Epidermal melanocyte (primary cell): ENCODE measurements around the gene ZNF396.

ENCODE experiments used
- DNase-seq: peaks from one replicate; pipeline ENCODE4 v3.0.0; 2011; ENCODE audit warnings: low spot score; ENCODE audit not compliant: insufficient read length

Gene ZNF396

DNA sequence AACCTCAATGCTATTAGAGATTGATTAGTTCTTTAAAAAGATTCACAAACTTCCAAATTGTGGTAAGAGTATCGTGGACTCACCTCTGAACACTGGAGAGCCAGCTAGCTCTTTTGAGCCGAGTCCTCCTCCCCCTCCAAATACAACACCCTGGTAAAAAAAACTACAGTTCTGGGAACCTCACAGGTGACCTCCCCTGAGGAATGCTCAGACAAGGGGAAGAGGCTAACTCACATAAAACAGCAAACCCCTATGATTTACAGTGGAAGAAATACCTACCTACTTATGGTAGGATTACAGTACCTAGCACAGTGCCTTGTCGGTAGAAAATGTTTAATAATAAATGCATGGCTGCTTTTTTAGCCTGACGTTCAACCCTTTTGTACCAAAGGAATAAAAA, 41.3 kb downstream of the ZNF396 start:
- DNase-seq: no peak

DNA sequence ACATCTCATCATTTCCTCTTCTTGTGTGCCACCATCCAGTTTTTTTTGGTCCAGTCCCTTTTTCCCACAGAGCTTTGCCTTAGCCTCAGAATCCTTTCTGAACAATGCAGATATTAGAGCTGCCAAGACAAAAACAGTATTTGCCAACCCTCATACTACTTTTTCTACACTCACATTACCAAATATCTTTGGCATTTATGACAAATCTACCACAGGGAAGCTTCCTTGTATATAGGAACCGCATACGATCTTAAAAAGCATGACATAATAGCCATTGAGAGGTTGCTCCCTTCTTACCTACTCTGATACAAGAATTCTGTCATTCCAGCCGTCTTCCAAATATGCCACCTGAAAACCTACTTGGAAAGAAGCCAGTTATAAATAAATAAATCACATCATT, 42.3 kb downstream of the ZNF396 start:
- DNase-seq: no peak

DNA sequence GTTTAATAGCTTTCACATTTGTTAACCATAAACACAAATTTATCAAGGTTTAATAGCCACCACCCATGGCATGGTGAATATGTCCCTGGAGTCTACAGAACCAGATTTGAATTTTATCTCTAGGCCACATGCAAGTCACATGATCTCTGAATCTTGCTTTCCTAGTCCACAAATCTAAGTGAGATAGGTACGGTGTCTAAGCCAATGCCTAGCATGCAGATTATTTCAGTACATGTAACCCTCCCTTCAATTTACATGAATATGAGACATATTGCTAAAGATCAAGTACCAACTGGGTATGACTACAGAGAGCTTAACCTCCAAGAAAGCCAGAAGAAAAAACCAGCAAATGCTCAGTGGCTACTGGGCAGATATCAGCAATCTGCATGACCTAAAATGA, 42.9 kb downstream of the ZNF396 start:
- DNase-seq: no peak

DNA sequence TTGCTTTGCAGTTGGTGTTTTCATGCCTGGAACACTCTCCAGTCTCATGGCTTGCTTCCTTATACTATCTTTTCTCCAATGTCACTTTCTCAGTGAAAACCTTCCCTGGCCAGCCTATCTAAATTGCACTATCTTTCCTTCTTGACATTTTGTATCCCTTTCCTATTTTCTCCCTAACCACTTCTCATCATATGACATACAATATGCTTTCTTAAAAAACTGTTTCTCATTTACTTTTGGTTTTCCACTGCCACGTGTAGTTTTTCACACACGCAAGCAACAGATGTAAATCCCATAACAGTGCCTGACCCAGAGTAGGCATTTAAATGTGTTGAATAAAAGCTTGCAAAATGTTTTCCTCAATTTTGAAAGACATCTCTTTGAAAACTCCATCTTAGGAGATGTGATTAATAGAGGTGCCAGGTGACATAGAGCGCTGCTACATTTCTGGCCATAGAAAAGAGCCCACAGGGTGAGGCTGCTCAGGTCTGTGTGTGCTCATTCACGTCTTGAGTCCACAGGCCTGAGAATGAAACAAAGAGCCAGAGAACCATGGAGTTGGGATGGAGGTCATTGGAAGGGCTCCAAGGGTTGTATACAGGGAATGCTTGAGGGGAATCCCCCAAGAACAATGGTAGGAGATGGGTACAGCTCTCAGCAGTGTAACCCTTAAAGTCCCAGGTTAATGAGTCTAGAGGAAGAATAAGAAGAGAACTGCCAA, 45.6 kb downstream of the ZNF396 start:
- DNase-seq: no peak

DNA sequence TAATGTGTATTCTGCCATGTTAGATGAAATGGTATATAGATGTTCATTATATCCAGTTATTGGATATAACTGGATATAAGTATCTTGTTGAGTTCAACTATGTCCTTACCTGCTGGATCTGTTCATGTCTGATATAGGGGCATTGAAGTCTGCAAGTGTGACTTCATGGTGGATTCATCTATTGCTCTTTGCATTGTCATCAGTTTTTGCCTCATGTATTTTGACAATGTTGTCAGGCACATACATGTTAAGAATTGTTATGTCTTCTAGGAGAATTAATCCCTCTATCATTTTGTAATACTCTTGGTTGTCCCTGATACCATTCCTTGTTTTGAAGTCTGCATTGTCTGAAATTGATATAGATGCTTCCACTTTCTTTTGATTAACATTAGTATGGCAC, 48.3 kb downstream of the ZNF396 start:
- no peak for DNase-seq

DNA sequence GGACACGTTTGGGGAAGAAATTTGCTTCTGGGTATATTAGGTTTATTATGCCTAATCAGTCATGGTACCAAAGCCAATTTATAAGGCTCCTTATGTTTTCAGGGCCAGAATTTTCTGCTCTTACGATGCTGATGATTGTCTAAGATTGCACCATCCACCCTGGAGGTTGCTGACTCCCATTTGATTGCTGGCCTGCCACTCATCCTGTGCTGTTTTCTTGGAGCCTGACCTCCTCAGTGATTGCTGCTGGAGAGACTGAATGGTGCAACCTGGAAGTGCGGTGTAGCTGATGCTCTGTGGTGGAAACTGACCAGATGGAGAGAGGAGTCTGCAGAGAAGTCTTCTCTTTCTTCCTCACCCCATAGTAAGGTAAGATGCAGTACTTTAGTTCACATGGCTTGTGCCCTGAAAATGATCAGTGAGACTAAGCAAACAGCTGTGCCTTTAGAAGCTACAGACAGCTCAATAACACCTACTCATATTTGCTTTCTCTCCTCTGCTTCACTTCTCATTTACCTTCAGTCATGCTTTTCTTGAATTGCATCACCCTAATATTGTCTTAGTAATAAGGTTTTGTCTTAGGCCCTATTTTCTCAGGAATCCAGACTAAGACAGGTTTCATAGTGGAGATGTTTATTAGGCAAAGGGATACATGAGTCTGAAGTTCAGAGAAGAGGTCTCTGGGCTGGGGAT, 50.3 kb downstream of the ZNF396 start:
- DNase-seq: peak; percentile 31

DNA sequence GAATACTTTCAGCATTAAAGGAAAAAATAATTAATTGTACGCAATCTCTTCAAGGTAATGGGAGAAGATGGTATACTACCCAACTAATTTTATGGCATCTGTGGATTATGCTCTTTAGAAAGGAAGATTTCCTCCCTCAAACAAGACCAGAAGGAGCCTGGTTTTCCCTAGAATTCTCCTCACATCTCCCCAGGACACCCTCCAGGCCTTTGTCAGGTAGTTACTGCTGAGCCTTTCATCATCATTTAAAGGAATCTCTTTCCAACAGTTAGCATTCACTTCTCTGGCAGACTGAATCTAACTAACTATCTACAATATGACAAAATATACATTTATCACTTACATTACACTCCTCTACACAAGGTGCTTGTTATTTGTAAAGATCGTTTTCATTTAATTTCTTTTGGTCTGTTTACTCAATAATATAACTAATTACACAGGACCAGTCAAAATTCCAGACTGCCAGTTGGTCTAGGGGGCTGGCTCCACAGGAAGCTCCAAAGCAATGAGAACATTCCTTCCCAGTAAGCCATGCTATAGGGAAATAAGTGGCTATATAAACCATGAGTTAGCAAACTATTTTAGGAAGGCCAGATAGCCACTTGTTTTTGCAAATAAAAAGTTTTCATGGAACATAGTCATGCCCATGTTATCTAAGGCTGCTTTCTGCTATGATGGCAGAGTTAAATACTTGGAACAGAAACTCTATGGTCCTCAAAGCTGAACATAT, 52.0 kb downstream of the ZNF396 start:
- DNase-seq: no peak

DNA sequence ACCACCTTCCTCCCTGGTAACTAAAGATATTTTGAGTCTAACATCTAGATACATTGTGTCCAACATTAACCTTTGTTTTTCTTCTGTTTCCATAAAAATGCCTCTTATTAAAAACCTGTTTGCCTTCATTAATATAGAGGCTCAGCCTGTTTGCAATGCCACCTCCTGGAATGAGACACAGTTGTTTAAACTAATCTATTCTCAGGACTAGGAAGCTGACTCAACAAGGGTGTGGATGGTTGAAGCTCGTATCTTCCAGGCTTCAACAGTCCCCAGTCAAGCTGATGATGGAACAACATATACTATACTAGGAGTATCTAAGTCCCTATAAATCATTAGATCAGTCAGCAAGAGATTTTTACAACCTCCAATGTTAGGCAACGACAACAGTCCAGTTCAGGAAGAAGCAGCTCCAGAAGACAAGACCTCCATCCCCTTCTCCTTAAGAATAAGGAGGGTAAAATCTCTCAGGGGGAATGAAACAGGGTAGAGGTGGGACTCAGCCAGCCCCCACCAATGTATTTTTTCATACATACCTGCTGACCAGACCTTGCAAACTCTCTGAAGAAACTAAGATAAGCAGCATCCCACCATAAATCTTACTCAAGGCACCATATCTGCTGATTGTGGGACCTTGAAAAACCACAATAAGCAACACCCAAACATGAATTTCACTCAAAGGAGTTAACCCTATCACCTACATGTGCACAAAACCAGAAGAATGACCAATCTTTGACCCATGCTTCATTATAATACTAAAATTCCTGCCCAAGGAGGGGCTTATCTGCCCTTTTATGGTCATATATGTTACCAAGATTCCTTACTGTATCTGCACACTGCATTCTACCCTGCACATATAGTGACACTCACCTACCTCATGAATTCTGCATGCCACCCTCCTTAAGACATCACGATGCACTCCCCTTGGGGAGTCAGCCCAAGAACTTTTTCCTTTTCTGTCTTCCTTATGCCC, 54.4 kb downstream of the ZNF396 start:
- DNase-seq: no peak
